HG03135 (cell line): ENCODE measurements around the gene PIGH.
A peak's percentile ranks its signal among the peaks of the same experiment; 100 is the strongest.

Source experiments
- ATAC-seq: cut with Tn5 transposase; IDR thresholded peaks from one replicate; pipeline ENCODE4 v1.9.1; 2021; ENCODE audit warnings: mild to moderate bottlenecking, moderate library complexity; ENCODE audit not compliant: unreplicated experiment

PIGH gene

DNA sequence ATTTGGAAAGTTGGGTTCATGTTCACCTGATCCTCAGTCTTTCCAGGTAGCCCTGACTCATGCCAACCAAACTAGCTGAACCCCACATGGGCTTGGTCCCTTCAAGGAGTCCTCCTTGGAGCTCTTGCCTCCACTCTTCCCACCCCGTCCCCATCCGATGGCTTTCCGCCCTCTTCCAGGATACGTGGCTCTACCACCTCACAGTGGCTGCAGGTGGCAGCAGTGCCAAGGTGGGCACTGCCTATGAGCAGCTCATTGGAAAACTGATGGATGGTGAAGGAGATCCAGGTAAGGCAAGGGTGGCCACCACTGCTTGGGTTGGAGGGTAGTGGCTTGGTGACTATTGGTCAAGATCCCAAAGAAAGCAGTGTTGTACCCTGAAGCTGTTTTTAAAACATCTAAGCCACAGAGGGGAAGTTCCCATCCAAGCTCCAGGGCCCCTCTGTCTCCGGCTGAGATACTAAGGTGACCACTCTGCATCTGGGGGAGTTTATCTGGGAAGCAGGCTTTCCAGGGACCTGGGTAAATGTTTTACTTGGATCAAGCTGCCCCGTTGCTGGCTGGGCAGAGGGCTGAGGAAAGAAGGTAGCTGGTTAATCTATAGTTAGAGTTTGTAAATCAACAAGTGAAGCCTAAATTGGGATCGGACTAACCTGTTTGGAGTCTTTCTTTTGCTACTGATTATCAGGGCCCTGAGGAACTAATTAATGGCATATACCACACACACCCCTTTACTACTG lies 23.7 kb downstream of the PIGH start:
- no peak for ATAC-seq

DNA sequence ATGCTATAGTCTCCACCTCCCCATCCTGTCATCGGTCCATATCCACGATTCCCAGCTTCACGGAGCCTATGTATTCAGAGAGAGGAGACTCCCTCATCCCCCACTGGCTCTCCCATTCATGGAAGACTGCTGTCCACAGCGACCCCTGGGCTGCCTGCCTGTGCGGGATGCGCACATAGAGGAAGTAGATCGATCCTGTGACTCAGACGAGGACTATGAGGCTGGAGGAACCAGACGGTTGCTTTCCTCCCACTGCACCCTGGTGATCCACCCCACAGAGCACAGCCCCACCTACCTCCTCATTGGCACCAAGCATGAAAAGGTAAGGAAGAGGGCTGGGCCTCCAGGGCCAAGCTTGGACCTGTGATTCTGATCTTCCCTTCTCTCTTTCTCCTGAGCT lies 24.4 kb downstream of the PIGH start:
- no peak for ATAC-seq

DNA sequence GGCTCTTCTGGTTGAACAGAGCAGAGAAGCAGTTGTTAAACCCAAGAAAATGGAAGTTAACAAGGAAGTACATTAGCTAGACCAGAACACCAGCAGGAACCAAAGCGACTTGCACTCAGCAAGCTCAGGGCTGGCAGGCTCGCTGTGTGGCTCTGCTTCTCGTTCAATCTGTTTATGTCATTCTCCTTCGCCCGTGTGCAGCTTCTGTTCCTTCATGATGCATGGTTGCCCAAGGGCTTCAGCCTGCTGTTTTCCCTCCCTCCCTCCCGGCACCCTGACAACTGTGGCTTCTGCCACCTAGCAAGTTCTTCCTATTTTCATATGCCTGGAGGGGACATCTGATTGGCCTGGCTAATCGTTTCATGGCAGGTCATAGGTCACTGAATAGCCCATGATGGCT lies 25.3 kb downstream of the PIGH start:
- no peak for ATAC-seq

DNA sequence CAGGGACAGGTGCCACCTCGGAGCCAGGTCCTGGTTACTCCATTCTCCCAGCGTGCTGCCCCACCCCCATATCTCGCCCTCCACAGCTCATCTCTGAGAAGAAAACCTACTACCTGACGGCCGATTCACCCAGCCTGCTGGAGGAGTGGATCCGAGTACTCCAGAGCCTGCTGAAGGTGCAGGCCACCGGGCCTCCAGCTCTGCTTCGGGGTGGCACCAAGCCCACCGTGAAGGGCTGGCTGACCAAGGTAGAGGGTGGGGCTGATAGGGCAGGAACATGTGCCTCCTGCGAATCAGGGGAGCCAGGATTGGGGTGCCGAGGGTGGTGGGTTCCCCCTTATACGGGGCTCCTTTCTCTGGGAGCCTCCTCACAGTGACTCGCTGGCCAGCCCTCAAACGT lies 25.9 kb downstream of the PIGH start:
- no peak for ATAC-seq

DNA sequence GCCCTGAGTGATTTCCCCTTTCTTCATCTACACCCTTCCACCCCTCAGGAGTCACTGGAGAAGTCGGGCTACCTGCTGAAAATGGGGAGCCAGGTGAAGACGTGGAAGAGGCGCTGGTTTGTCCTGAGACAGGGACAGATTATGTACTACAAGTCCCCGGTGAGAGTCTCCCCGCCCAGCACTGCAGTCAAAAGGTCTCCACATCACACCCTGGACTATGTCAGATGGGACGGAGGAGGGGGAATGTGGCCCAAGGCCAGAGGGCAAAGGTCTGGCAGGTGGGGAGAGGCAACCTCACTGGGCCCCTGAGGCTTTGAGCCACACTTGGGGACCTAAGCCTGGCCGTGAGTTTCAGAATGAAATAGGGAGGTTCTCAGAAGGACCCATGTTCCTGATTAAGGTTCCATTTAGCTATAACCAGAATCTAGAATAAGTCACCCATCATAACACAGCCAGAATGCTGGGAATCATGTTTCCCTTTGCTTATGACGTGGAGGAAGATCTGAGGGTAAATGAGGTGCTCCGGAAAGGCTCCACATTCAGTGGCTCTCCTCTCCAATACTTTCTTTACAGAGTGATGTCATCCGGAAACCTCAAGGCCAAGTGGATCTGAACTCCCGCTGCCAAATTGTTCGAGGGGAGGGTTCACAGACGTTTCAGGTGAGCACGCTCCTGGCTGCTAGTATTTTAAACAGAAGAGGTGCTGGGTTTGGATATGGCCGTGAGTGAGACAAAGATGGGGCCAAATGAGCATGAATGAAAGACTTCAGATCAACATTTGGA lies 26.6 kb downstream of the PIGH start:
- ATAC-seq, result no peak

DNA sequence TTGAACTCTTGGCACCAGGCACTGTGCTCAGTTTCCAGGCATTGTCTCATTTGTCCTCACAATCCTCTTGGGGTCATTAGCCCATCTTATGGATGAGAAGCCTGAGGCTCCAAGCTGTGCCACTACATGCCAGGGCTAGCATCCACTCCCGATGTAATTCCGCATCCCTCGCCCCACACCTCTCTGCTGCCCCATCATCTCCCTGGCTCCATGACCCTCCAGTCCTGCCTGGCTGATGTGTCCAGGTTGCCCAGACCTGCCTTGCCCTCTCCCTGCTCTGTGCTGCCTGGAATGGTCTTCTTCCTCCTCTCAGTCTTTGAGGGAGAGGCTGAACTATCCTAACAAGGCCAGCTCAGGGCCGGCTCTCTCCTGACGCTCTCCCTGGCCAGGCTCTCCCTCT lies 27.5 kb downstream of the PIGH start:
- ATAC-seq, result no peak

DNA sequence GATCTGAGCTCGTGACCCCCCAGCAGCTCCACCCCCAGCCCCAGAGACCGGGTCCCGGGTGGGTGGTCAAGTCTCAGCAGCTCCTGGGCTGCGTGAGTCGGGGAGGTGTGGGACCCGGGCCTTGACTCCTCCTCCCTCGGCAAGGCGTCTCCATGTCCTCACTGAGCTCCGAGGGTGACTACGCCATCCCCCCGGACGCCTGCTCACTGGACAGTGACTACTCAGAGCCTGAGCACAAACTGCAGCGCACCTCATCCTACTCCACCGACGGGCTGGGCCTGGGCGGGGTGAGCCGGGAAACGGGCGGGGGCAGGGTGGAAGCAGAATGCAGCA lies 28.1 kb downstream of the PIGH start:
- ATAC-seq, result no peak

DNA sequence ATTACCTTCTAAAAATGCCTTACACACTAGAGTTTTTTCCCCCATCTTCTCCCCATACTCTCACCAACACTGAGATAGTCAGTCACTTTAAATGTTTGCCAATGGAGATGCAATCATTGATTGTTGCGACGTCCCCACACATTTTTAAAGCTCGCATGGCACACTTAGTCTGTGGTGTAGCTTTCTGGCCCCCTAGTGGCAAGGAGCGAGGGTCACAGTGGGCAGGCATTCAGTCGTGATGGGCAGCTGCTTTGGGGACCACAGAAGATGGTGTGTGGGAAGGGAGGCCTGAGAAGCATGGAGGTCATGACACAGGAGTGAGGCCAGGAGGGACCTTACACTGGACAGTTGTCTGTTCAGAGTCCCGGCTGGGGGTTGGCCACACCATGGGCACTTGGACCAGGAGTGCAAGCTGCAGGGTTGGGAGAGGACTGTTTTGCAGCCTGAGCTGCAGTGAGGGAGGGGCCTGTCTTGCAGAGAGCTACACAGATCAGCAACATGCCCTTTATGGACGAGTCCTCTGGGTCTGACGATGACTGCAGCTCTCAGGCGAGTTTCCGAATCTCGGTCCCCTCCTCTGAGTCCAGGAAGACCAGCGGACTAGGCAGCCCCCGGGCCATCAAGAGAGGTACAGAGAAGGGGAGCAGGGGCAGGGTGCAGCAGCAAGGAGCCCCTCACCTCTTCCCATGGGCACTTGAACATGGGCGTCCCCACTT lies 28.6 kb downstream of the PIGH start:
- ATAC-seq, result peak; percentile 75

DNA sequence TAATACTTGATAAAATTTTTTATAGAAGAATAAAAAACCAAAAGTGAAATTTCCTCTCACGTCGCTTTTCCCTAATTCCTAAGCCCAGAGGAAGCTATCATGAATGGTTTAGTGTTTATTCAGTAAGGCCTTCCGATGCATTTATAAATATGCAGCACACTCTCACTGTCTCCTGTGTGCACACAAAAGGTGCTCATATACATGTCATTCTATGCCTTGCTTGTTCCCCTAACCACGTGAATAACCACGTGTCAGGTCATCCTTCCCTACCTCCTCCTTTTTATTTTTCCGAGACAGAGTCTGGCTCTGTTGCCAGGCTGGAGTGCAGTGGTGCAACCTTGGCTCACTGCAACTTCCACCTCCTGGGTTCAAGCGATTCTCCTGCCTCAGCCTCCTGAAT lies 29.6 kb downstream of the PIGH start:
- no peak for ATAC-seq

DNA sequence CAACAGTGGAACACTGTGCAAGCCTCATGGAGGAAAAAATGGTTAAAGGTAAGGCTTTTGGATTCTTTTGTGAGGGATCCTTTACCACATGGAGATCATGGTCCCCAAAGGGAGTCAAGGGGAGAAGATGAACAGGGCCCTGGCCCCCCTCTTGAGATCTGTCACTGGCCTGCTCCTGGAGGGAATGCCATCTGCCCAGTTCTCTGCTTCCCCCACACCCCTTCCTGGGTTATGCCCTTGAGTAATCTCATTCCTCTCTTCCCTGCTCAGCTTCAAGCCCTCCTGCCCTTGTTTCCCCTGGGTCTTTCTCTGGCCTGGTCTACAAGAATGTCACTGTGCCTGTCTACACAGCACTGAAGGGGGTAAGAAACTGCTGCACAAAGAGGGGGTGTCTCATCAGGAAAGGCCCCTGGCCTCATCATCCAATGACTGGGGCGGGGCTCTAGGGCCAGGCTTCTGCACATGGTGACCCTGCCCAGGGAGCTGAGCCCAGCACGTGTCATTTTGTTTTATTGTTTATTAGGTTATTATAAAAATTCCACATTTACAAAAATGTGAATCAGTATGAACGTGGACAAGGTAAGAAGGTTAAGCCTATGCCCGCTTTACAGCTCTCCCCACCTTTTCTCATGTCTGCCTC lies 30.3 kb downstream of the PIGH start:
- ATAC-seq, result no peak

DNA sequence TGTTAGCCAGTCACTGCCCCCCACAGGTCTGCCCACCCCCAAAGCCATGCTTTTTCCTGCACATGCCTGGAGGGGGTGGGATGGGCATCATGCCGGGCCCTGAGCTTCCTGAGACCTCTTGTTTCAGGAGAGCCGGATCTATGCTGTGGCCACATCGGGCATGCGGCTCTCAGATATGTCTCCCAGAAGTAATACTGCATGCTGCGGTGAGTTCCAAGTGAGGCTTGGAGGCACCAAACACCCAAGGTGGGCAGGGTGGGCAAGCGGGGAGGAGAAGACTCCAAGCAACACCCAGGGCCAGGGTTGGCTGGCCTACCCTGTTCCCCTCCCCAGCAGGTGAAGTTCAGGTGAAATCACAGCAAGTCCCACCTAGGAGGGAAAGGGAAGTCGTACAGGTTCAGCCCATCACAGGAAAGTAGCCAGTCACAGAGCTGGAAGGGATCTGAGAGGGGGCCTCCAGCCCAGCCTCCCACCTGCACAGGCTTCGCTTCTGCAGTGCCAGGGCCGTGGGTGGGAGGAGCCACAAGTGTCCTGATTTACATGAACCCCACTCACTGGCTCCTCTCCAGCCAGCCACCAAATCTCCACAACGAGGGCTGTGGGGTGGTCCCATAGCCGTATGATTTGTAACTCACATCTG lies 30.9 kb downstream of the PIGH start:
- ATAC-seq, result no peak

DNA sequence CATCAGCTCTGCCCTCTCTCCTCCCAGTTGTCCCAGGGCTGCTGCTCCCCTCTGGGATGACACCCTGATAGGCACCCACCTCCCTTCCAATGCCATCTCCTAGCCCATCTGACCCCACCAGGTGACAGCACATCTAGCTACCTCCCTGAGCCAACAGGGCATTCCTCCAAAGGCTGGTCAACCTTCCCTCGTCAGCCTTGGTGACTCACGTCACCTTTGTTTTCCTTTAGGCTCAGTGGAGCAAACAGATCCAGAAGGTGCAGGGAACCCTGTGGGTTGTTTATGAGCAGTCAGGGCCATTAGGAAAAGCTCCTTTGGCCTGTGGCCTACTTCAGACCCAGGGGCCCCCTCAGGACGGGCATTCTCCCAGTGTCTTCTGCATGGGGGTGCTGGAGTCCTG lies 32.4 kb downstream of the PIGH start:
- no peak for ATAC-seq

DNA sequence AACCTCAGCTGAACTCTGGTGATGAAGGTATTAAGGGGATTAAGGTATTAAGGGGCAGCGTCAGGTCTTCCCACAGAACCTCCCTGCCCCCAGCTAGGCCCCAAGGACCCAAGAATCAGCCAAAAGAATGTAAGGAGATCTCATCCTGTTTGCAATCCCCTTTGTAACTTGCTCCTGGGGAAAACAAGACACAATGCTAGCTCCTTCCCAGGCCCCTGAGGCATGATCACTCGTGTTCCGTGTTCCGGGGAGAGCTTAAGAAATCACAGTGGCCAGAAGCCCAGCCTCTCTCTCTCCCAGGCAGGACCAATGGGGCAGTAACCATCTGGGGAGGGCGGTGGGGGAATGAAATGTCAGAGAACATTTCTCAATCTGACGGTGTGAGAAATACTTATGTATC lies 33.2 kb downstream of the PIGH start:
- no peak for ATAC-seq

DNA sequence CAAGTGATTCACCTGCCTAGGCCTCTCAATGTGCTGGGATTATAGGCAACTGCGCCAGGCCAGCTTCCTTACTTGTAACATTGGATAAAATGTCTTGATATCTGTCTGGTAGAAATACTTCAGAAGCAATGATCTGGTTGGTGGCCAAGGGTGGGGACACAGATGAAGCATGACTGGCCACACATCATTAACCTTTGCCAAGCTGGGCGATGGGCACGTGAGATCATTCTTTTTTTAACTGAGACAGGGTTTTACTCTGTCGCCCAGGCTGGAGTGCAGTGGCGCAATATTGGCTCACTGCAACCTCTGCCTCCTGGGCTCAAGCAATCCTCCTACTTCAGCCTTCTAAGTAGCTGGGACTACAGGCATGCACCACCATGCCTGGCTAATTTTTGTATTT lies 35.8 kb downstream of the PIGH start:
- no peak for ATAC-seq

DNA sequence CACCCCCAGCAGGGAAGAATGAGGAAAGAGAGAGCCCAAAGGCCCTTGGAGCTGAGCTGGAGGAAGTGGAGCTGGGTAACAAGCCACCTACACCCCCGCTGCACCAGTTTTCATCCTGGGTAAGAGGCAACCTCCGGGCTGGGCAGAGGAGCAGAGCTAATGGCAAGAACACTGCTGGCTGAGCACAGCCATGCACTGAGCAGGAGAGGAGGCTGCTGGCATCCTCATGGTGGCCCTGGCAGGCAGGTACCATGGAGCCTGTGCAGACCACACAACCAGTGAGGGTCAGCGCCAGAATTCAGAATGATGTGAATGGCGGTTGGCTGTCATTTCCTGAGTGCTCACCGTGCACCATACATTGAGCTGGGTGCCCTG lies 37.3 kb downstream of the PIGH start:
- no peak for ATAC-seq

DNA sequence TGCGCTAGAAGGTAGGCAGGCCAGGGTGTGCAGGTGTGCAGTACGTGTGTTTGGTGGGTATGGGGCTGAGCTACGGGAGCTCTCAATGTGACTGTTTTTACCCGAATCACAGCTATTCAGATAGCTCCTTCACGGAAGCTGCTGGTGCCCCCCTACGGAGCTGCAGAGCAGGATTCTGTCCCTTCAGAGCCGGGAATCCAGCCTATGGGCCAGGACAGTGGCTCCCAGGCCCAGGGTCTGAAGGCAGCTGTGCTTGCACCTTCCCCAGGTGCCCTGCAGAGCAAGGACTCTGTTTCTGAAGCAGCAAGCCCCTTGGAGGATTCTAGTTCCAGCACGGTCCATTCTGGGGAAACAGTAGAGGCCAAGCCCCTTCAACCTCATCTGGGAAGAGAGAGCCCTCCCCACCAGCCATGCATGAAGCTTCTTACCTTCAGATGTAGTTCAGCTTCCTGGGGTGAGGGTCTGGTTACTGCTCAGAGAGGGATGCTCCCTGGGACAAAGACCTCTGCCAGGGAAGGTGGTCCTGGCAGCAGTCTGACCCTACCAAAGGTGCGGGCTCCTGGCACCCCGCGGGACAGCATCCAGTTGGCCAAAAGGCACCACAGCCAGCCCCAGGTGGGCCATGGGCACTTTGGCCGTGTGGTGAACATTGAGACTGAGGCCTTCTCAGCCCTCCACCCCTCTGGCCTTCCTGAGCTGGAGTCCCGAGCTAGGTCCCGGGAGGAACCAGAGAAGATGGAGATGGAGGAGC lies 37.9 kb downstream of the PIGH start:
- no peak for ATAC-seq

DNA sequence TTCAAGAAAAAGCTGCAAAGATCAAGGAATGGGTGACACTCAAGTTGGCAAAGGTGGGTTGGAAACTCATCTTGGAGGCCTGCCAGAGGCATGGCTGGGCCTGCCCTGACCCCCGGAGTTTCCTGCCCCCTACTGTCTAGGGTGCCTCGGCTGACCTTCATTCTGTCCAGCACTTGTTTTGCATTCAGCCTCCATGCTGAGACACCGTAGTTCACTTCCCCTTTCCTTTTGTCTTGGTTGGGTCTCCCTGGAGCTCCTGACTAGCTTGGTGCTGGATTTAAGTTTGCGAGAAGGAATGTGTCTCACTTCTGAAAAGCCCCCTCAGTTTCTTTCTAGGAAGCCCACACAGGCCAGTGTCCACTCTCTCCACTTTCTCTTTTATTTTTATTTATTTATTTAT lies 40.4 kb downstream of the PIGH start:
- ATAC-seq, result no peak

DNA sequence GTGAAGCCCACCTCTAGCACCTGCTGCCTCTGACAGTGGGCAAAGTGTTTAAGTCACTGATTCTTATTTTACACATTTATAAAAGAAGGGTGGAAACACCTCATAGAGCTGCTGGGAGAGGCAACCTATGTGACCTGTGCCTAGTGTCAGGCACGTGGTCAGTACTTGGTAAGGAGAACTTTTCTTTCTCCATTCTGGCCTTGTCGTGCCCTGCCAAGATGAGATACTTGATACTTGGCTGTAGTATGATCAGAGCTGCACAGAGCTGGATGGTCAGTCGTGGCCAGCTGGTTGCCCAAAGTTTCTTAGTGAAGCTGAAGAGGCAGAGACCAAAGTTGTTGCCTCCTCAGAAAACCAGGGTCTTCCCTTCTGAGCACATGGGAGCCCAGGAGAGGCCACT lies 42.4 kb downstream of the PIGH start:
- no peak for ATAC-seq

DNA sequence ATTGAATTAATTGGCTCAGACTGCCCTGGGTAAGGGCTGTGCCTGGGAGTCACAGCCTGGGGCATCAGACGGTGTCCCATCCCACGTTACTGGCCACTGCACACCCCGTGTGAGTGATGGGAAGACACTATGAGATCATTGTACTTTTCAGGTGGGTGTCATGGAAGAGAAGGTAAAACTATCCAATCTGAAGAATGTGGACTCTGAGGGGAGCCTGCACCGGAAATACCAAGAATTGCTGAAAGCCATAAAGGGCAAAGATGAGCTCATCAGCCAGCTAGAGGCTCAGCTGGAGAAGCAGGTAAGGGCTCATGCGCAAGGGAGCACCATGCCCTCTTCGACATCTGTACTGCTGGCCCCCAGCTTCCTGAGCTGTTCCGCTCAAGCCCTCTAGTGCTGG lies 43.0 kb downstream of the PIGH start:
- ATAC-seq, result no peak

DNA sequence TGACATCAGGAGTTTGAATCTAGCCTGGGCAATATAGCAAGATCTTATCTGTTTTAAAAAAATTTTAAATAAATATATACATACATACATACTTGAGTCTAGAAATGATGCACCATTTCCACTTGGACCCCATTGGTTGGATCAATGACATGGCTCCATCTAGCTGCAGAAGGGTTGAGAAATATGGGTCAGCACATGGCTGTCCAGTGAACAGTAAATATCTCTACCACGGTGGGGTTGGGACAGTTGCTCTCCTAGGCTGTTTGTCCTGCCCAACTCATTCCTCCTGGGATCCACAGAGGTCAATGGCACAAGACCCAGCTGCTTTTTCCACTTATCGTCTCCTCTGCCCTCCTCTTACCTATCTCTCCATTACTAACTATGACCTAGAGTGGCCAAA lies 43.4 kb downstream of the PIGH start:
- ATAC-seq, result no peak
